ENCODE measurements around the gene ANO6.

DNA sequence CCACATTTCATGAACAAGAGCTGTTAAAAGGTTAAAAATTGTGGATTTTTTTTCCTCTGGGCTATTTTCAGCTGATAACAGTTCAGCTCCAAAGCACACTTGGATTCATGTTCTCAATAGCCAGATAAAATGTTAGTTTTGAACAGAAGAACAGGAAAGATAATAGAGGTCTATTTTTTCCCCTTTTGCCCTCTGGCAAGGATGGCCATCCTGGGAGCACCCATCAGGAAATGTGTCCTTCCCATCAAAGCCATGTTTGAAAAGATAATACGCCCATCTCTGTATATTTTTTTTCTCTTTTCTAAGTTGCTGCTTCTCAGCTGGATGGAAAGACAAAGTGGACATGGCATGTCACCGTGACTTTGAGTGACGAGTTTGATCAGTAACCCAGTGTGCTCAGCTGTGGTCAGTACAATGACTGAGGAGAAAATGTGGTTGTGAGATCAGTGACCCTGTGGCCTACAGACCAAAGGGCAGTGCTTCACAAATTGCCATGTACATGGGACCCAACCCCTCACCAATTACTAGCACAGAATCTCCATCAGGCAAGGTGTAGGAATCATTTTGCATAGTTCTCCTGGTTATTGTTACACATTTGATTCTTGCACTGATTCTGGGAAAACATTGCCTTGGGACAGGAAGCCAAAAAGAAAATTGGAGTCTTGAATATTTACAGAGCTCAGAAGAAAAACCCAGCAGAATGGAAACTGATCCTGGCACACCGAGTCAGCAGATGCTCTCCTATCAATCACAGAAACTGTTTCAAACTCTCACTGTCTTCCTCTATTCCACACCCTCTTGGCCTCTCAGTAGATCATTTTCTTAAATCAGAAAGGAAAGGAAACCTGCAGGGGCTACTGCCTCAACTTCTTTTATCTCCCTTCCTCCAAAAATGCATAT lies 64.3 kb downstream of the ANO6 start:
- no peak for TF ChIP-seq POLR2A (IDR thresholded peaks at IDR 0.05)
- TF ChIP-seq, protein P1, sequence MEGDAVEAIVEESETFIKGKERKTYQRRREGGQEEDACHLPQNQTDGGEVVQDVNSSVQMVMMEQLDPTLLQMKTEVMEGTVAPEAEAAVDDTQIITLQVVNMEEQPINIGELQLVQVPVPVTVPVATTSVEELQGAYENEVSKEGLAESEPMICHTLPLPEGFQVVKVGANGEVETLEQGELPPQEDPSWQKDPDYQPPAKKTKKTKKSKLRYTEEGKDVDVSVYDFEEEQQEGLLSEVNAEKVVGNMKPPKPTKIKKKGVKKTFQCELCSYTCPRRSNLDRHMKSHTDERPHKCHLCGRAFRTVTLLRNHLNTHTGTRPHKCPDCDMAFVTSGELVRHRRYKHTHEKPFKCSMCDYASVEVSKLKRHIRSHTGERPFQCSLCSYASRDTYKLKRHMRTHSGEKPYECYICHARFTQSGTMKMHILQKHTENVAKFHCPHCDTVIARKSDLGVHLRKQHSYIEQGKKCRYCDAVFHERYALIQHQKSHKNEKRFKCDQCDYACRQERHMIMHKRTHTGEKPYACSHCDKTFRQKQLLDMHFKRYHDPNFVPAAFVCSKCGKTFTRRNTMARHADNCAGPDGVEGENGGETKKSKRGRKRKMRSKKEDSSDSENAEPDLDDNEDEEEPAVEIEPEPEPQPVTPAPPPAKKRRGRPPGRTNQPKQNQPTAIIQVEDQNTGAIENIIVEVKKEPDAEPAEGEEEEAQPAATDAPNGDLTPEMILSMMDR (IDR thresholded peaks at IDR 0.05) = no peak
- no peak for TF ChIP-seq POLR2AphosphoS5 (IDR thresholded peaks at IDR 0.05)

All from breast epithelium (tissue), 3 donors.